H1 (cell line): ENCODE data around the gene C1GALT1. TPM values are rescaled to one million over a fixed set of nuclear protein-coding genes. Genes with fewer than 3 reads are reported as not detected.

Source experiments
- CBX5 ChIP-seq: fragments of 300-800, 300-1000 bp; sonication (generic); IDR thresholded peaks from 2 replicates; pipeline ENCODE4 v1.7.1; 2016; ENCODE audit warnings: antibody characterized with exemption, low read length, low read depth
- CREB1 ChIP-seq: IDR thresholded peaks from 2 replicates; pipeline ENCODE4 v1.6.1; 2012; ENCODE audit warnings: inconsistent platforms
- CTBP2 ChIP-seq: IDR thresholded peaks from 2 replicates; pipeline ENCODE4 v1.7.0; 2011; ENCODE audit warnings: borderline replicate concordance, mild to moderate bottlenecking, moderate library complexity, mixed read lengths, low read length; ENCODE audit not compliant: insufficient read depth, insufficient read length
- RNF2 ChIP-seq: fragments of 200-900, 300-1000 bp; sonication (generic); IDR thresholded peaks from 2 replicates; pipeline ENCODE4 v1.7.1; 2016; ENCODE audit warnings: borderline replicate concordance, low read depth, mild to moderate bottlenecking, antibody characterized with exemption, low read length; ENCODE audit not compliant: poor library complexity, severe bottlenecking; ENCODE audit errors: missing control alignments
- polyA plus RNA-seq, 7 experiments: library from polyadenylated mRNA; depleted of rRNA in 3 of 7; stranded (reverse) in 5 of 7; unstranded in 2 of 7; fragments of >200 nt in 5 of 7; fragments of 200-250 nt in 2 of 7; gene quantifications; 1 replicate in 5 of 7; 2 replicates in 1 of 7; 4 replicates in 1 of 7; pipeline versions ENCODE4 v1.2.1 to v1.2.3, GENCODE V29; 2011 to 2013; ENCODE audit warnings: missing spikeins in 2 of 7, mixed read lengths in 2 of 7
- total RNA-seq: library from RNA; stranded (reverse); fragmentation: NEBNext Ultra II Directional; extraction: Animal tissue kit (Norgen Biotek cat#: 25700); gene quantifications from 2 replicates; pipeline ENCODE4 v1.2.1, GENCODE V29; 2021
- TF ChIP-seq, protein P1 (sequence below): IDR thresholded peaks from 2 replicates; pipeline ENCODE4 v1.6.1; 2012; ENCODE audit warnings: inconsistent platforms

The C1GALT1 gene
- total and polyA plus RNA-seq, 2 of the 8 experiments (the other 6 are each of a cell fraction or from before 2014, with no cell fraction given): 18.7 to 94.2 TPM

DNA sequence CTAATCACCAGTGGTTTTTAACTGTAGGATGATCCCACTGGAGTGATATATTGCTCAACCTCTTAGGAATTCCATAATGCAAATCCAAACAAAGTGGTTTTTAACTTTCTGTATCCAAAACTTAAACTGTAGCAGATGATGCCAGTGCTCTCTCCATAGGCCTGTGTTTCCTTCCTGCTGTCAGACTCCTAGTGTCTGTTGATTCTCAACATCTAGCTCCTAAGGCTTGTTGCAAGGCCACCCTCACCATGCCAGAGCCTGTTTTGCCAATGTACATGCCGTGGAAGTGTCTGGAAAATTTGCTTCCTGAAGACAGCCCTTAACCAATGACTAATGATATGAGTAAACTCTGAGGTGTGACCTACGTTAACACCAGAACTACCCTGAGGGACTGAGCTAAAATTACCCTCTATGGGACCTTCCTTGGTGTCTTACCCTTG is 39.3 kb downstream of the C1GALT1 start (continued):
- TF ChIP-seq CREB1 (no peak), RNF2 (no peak), CBX5 (no peak), CTBP2 (no peak)
- TF ChIP-seq, protein P1, sequence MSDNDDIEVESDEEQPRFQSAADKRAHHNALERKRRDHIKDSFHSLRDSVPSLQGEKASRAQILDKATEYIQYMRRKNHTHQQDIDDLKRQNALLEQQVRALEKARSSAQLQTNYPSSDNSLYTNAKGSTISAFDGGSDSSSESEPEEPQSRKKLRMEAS: no peak
